IPS DF 6.9 (cell line): ENCODE data around the gene ZRANB1.
"Not testable (repeated sequence)": the region's sequence is repeated elsewhere in the genome, so short reads cannot be mapped to it uniquely, and the experiment has no call there.

Experiments used
- DNase-seq: peaks from one replicate; pipeline ENCODE4 v3.0.0-alpha.2; 2013; ENCODE audit warnings: low read depth, low spot score
- H3K27ac ChIP-seq: one replicate; pipeline ENCODE4 v1.5.1; 2013; ENCODE audit warnings: low read length, control low read depth
- H3K27me3 ChIP-seq: 2 replicates; pipeline ENCODE4 v1.6.1; 2013; ENCODE audit warnings: mild to moderate bottlenecking, low read length; ENCODE audit not compliant: control insufficient read depth, insufficient read depth
- H3K36me3 ChIP-seq: 2 replicates; pipeline ENCODE4 v1.6.1; 2013; ENCODE audit warnings: low read length; ENCODE audit not compliant: control insufficient read depth, insufficient read depth
- H3K4me1 ChIP-seq: 2 replicates; pipeline ENCODE4 v1.6.1; 2013; ENCODE audit warnings: low read length; ENCODE audit not compliant: control insufficient read depth, insufficient read depth
- H3K4me3 ChIP-seq: 2 replicates; pipeline ENCODE4 v1.5.1; 2013; ENCODE audit warnings: mild to moderate bottlenecking, low read length
- H3K9me3 ChIP-seq: 2 replicates; pipeline ENCODE4 v1.6.1; 2013; ENCODE audit warnings: low read length, inconsistent platforms; ENCODE audit not compliant: control insufficient read depth, insufficient read depth
- WGBS: extraction: QIAGEN DNeasy Blood & Tissue Kit; methylation state at CpG from one replicate; pipeline ENCODE4 v1.1.7; 2013; ENCODE audit warnings: mixed read lengths, missing lambda C conversion rate; ENCODE audit not compliant: insufficient read length, insufficient coverage; 5-methylcytosine and 5-hydroxymethylcytosine counted together

Gene ZRANB1

GRCh38 chr10:124978376-124978725 is 36.4 kb downstream of the ZRANB1 start:
- no CpG with 5 or more reads among the region's 5 CpGs for WGBS

GRCh38 chr10:124983321-124983720 is 41.4 kb downstream of the ZRANB1 start:
- Histone ChIP-seq H3K4me1 (no peaks in the 10 kb centered on the region), H3K4me3 (no peak overlapping the region), H3K27ac (no peak overlapping the region), H3K27me3 (no peaks in the 10 kb centered on the region), H3K36me3 (peaks cover 10% of the 10 kb centered on the region; the same call in 1 of the 2 replicates), H3K9me3 (no peaks in the 10 kb centered on the region)
- no CpG with 5 or more reads among the region's 6 CpGs for WGBS
- DNase-seq: no peak

More at GRCh38 chr10:124978376-124978725, 36.4 kb downstream of the ZRANB1 start:
- Histone ChIP-seq H3K27ac (no peak overlapping the region), H3K9me3 (no peaks in the 10 kb centered on the region), H3K27me3 (no peaks in the 10 kb centered on the region), H3K36me3 (peaks cover 9% of the 10 kb centered on the region; the same call in 1 of the 2 replicates), H3K4me1 (no peaks in the 10 kb centered on the region), H3K4me3 (no peak overlapping the region)
- DNase-seq: no peak

- Histone ChIP-seq H3K27ac (no peak overlapping the region), H3K4me3 (no peak overlapping the region), H3K9me3 (no peaks in the 10 kb centered on the region), H3K27me3 (no peaks in the 10 kb centered on the region), H3K36me3 (peaks cover 10% of the 10 kb centered on the region; the same call in 1 of the 2 replicates), H3K4me1 (no peaks in the 10 kb centered on the region)
- no CpG with 5 or more reads among the region's 1 CpG for WGBS
- DNase-seq: no peak
Observed at GRCh38 chr10:124984376-124984775, 42.5 kb downstream of the ZRANB1 start.

GRCh38 chr10:124985162-124985561 is 43.2 kb downstream of the ZRANB1 start:
- peaks cover 10% of the 10 kb centered on the region; the same call in 1 of the 2 replicates for H3K36me3 ChIP-seq

GRCh38 chr10:124987788-124988187 is 45.9 kb downstream of the ZRANB1 start:
- H3K4me1 ChIP-seq: no peaks in the 10 kb centered on the region
- no CpG with 5 or more reads among the region's 1 CpG for WGBS
- no peak overlapping the region for H3K4me3 ChIP-seq
- no peak overlapping the region for H3K27ac ChIP-seq
- H3K27me3 ChIP-seq: no peaks in the 10 kb centered on the region
- H3K9me3 ChIP-seq: no peaks in the 10 kb centered on the region
- H3K36me3 ChIP-seq: peaks cover 23% of the 10 kb centered on the region
- DNase-seq: no peak

More at GRCh38 chr10:124985162-124985561, 43.2 kb downstream of the ZRANB1 start:
- 100% methylated on average over 3 of the region's 5 CpGs for WGBS
- H3K27ac ChIP-seq: no peak overlapping the region
- no peak overlapping the region for H3K4me3 ChIP-seq
- H3K9me3 ChIP-seq: no peaks in the 10 kb centered on the region
- no peaks in the 10 kb centered on the region for H3K27me3 ChIP-seq
- no peak for DNase-seq
- no peaks in the 10 kb centered on the region for H3K4me1 ChIP-seq

- peaks cover 30% of the 10 kb centered on the region for H3K36me3 ChIP-seq
- H3K9me3 ChIP-seq, H3K4me1 ChIP-seq, H3K27ac ChIP-seq, H3K27me3 ChIP-seq, H3K4me3 ChIP-seq, DNase-seq: not testable (repeated sequence)
- WGBS: no CpG with 5 or more reads among the region's 4 CpGs
Observed at GRCh38 chr10:124988753-124989152, 46.8 kb downstream of the ZRANB1 start.

- Histone ChIP-seq H3K27ac (no peak overlapping the region), H3K27me3 (no peaks in the 10 kb centered on the region), H3K36me3 (peaks cover 32% of the 10 kb centered on the region), H3K9me3 (no peaks in the 10 kb centered on the region), H3K4me3 (no peak overlapping the region), H3K4me1 (no peaks in the 10 kb centered on the region)
- no CpG with 5 or more reads among the region's 10 CpGs for WGBS
- DNase-seq: no peak
Observed at GRCh38 chr10:124989526-124989925, 47.6 kb downstream of the ZRANB1 start.

GRCh38 chr10:124990671-124991625 is 49.0 kb downstream of the ZRANB1 start:
- Histone ChIP-seq H3K4me3 (no peak overlapping the region), H3K4me1 (no peaks in the 10 kb centered on the region), H3K9me3 (no peaks in the 10 kb centered on the region), H3K27ac (no peak overlapping the region), H3K27me3 (no peaks in the 10 kb centered on the region), H3K36me3 (peaks cover 45% of the 10 kb centered on the region)
- no CpG with 5 or more reads among the region's 14 CpGs for WGBS
- DNase-seq: no peak

GRCh38 chr10:124991835-124992234 is 49.9 kb downstream of the ZRANB1 start:
- Histone ChIP-seq H3K9me3 (no peaks in the 10 kb centered on the region), H3K27me3 (no peaks in the 10 kb centered on the region), H3K4me3 (no peak overlapping the region), H3K36me3 (peaks cover 52% of the 10 kb centered on the region), H3K27ac (no peak overlapping the region), H3K4me1 (no peaks in the 10 kb centered on the region)
- DNase-seq: no peak
- no CpG with 5 or more reads among the region's 4 CpGs for WGBS

GRCh38 chr10:124992462-124993344 is 50.8 kb downstream of the ZRANB1 start:
- Histone ChIP-seq H3K27ac (no peak overlapping the region), H3K36me3 (peaks cover 57% of the 10 kb centered on the region), H3K9me3 (no peaks in the 10 kb centered on the region), H3K4me3 (no peak overlapping the region), H3K4me1 (no peaks in the 10 kb centered on the region), H3K27me3 (no peaks in the 10 kb centered on the region)
- no CpG with 5 or more reads among the region's 20 CpGs for WGBS
- DNase-seq: no peak
